AG04449 (cell line): ENCODE data around the gene GRK2.

Experiments used
- CTCF ChIA-PET: fragments of 350-600 bp; formaldehyde crosslinking; extraction: SDS; loops from one replicate; lab custom pipeline; 2021; ENCODE audit warnings: antibody characterized with exemption; lab: Yijun Ruan, JAX
- POLR2A ChIA-PET: fragments of 400-600, 350-600 bp; formaldehyde crosslinking; extraction: SDS; loops from one replicate; lab custom pipeline; 2020; ENCODE audit warnings: antibody characterized with exemption, inconsistent platforms; lab: Yijun Ruan, JAX
- DNase-seq: peaks from one replicate; pipeline ENCODE4 v3.0.0-alpha.2; 2010; ENCODE audit warnings: low read depth, low spot score
- H3K4me3 ChIP-seq: 2 replicates; pipeline ENCODE4 v1.5.1; 2011; ENCODE audit warnings: low read depth, mild to moderate bottlenecking, control low read depth, low read length
- CTCF ChIP-seq: IDR thresholded peaks from one replicate; pipeline ENCODE4 v1.5.1; 2011; ENCODE audit warnings: mild to moderate bottlenecking, moderate library complexity, low read length, control low read depth, inconsistent platforms; ENCODE audit not compliant: insufficient read depth; ENCODE audit errors: missing control alignments

Gene GRK2

DNA sequence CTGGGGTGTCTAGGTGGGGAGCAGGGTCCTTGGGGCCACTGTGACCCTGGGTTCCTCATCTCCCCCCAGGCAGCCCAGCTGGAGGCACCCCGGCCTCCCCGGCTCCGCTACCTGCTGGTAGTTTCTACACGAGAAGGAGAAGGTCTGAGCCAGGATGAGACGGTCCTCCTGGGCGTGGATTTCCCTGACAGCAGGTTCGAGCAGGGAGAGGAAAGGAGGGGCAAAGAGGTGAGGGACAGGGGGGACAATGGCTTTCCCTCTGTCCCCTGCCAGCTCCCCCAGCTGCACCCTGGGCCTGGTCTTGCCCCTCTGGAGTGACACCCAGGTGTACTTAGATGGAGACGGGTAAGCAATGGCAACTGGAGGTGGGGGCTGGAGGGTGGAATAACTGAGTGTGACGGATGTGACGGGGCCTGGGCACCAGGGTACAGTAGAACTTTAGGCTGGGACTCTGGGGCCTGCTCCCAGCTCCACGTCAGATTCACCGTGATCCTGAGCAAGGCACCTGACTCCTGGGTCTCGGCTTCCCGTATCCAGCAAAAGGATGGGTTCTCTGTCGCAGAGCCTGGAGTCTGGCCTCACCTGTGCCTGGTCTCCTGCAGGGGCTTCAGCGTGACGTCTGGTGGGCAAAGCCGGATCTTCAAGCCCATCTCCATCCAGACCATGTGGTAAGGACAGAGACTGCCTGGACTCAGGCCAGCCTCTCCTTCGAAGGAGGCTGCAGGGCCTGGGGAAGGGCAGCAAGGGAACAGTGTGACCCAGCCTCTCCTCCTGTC is 40.7 kb downstream of the GRK2 start:
- POLR2A ChIA-PET, result no interaction called here
- CTCF ChIA-PET, result interaction anchor here (0.8 to 3.3 kb wide), 4 partner anchors 10 to 44 kb away, joined by 3 to 20 read pairs (median 3); no protein-coding TSS in a partner anchor
- no peak for DNase-seq
- no peak overlapping the region for H3K4me3 ChIP-seq
- no peak for TF ChIP-seq CTCF

- no peak for TF ChIP-seq CTCF
- no peak overlapping the region for H3K4me3 ChIP-seq
- ChIA-PET CTCF (interaction anchor here (1.3 to 3.3 kb wide), 3 partner anchors 10 to 44 kb away, joined by 3 to 20 read pairs (median 3); no protein-coding TSS in a partner anchor), POLR2A (interaction anchor here (0.8 kb wide), 1 partner anchor 10 kb away, joined by 3 read pairs; no protein-coding TSS in a partner anchor)
- no peak for DNase-seq
These were observed 41.3 kb downstream of the GRK2 start for GRCh38 chr11:67307545-67308001.

- POLR2A ChIA-PET, result interaction anchor here (0.8 kb wide), 1 partner anchor 9 kb away, joined by 3 read pairs; no protein-coding TSS in a partner anchor
- CTCF ChIA-PET, result interaction anchor here (1.3 to 3.3 kb wide), 4 partner anchors 9 to 46 kb away, joined by 3 to 20 read pairs (median 3); no protein-coding TSS in a partner anchor
- DNase-seq, result no peak
- no peak for TF ChIP-seq CTCF
- H3K4me3 ChIP-seq, result no peak overlapping the region
These were observed 42.0 kb downstream of the GRK2 start for GRCh38 chr11:67308031-67308866.

DNA sequence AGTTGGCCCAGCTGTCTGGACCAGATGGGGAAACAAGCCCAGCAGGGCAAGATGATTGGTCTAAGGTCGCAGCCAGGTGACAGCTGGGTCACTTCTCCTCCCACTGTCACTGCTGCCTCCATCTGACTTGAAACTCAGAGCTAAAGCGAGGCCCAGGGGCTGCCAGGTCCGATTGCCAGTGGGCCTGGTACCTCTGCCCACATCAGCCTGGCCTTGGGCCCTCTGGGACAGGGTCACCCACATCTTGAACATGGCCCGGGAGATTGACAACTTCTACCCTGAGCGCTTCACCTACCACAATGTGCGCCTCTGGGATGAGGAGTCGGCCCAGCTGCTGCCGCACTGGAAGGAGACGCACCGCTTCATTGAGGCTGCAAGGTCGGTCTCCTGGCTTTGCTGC is 42.9 kb downstream of the GRK2 start:
- no peak for TF ChIP-seq CTCF

DNA sequence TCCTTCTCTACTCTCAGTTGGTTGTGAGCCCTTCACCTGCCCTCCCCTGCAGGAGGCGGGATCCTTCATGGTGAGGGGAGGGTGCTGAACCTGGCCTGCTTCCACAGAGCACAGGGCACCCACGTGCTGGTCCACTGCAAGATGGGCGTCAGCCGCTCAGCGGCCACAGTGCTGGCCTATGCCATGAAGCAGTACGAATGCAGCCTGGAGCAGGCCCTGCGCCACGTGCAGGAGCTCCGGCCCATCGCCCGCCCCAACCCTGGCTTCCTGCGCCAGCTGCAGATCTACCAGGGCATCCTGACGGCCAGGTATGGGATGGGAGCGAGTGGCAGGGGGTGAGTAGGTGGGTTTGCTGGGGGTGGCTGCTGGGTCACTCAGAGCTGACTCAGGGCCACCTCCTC is 43.4 kb downstream of the GRK2 start:
- ChIA-PET CTCF (interaction anchor here (1.4 to 3.3 kb wide), 3 partner anchors 8 to 72 kb away, joined by 3 to 20 read pairs (median 4); no protein-coding TSS in a partner anchor), POLR2A (no interaction called here)
- H3K4me3 ChIP-seq, result no peak overlapping the region
- no peak for DNase-seq
- TF ChIP-seq CTCF, result no peak

More for the DNA sequence above, 42.9 kb downstream of the GRK2 start:
- H3K4me3 ChIP-seq, result no peak overlapping the region
- POLR2A ChIA-PET, result no interaction called here
- CTCF ChIA-PET, result interaction anchor here (1.3 to 3.3 kb wide), 3 partner anchors 8 to 47 kb away, joined by 3 to 20 read pairs (median 3); no protein-coding TSS in a partner anchor
- DNase-seq, result no peak
